IMR-90 (cell line): ENCODE measurements around the gene KLHL12. TPM values are rescaled to one million over a fixed set of nuclear protein-coding genes. Genes with fewer than 3 reads are reported as not detected.
A peak's percentile ranks its signal among the peaks of the same experiment; 100 is the strongest.

Experiments used
- ATAC-seq: fragments of 200-7000 bp; cut with Tn5 transposase; 2 replicates; pipeline ENCODE4 v1.9.1; 2020; ENCODE audit warnings: low read depth, mild to moderate bottlenecking, moderate library complexity
- BruUV-seq: library from RNA; stranded (reverse); fragments of 400-500 nt; replicated peaks from 2 replicates; lab custom pipeline; 2021; lab: Mats Ljungman, UMichigan
- CTCF ChIA-PET: fragments of 300-600 bp; formaldehyde crosslinking; extraction: SDS; loops from one replicate; lab custom pipeline; 2021; ENCODE audit warnings: antibody characterized with exemption; lab: Yijun Ruan, JAX
- POLR2A ChIA-PET: fragments of 300-600 bp; sonication (Branson Sonifier 250); formaldehyde crosslinking; loops from one replicate; lab custom pipeline; 2022; ENCODE audit warnings: antibody characterized with exemption; ENCODE audit not compliant: unreplicated experiment; lab: Charles Lee
- DNase-seq: peaks from one replicate; pipeline ENCODE4 v3.0.0; 2013
- H2AFZ ChIP-seq: replicated peaks from 2 replicates; pipeline ENCODE3; 2013; ENCODE audit warnings: low read length, mild to moderate bottlenecking; ENCODE audit not compliant: poor library complexity
- H2AK5ac ChIP-seq: 2 replicates; pipeline ENCODE4 v1.6.1; 2013; ENCODE audit warnings: low read depth, low read length, inconsistent platforms
- H2AK9ac ChIP-seq: replicated peaks from 2 replicates; pipeline ENCODE3; 2013; ENCODE audit warnings: mild to moderate bottlenecking, low read depth, low read length, moderate library complexity; ENCODE audit not compliant: poor library complexity
- H2BK120ac ChIP-seq: 2 replicates; pipeline ENCODE4 v1.6.1; 2013; ENCODE audit warnings: low read depth, low read length, inconsistent platforms
- H2BK15ac ChIP-seq: 3 replicates; pipeline ENCODE4 v1.6.1; 2013; ENCODE audit warnings: low read depth, low read length, inconsistent platforms
- H2BK20ac ChIP-seq: 2 replicates; pipeline ENCODE4 v1.6.1; 2013; ENCODE audit warnings: low read depth, mild to moderate bottlenecking, inconsistent platforms, low read length, moderate library complexity
- H2BK5ac ChIP-seq: 2 replicates; pipeline ENCODE4 v1.6.1; 2013; ENCODE audit warnings: mild to moderate bottlenecking, low read depth, low read length, inconsistent platforms; ENCODE audit not compliant: poor library complexity, severe bottlenecking
- H3K14ac ChIP-seq: replicated peaks from 2 replicates; pipeline ENCODE4 v1.6.1; 2013; ENCODE audit warnings: low read depth, low read length, inconsistent platforms
- H3K18ac ChIP-seq: 2 replicates; pipeline ENCODE4 v1.6.1; 2013; ENCODE audit warnings: low read depth, low read length, control low read depth
- H3K23ac ChIP-seq: 2 replicates; pipeline ENCODE4 v1.6.1; 2013; ENCODE audit warnings: low read depth, low read length, inconsistent platforms
- H3K27ac ChIP-seq: 2 replicates; pipeline ENCODE4 v1.5.1; 2013; ENCODE audit warnings: mild to moderate bottlenecking, control low read depth, low read length; ENCODE audit not compliant: insufficient read depth
- H3K27me3 ChIP-seq: 2 replicates; pipeline ENCODE4 v1.6.1; 2013; ENCODE audit warnings: low read length; ENCODE audit not compliant: control insufficient read depth, insufficient read depth
- H3K36me3 ChIP-seq: 2 replicates; pipeline ENCODE4 v1.6.1; 2013; ENCODE audit warnings: low read length, mixed read lengths; ENCODE audit not compliant: control insufficient read depth, insufficient read depth
- H3K4ac ChIP-seq: 2 replicates; pipeline ENCODE4 v1.6.1; 2013; ENCODE audit warnings: low read depth, low read length, inconsistent platforms
- H3K4me1 ChIP-seq: 2 replicates; pipeline ENCODE4 v1.6.1; 2013; ENCODE audit warnings: low read length, mixed read lengths; ENCODE audit not compliant: control insufficient read depth, insufficient read depth
- H3K4me2 ChIP-seq: 2 replicates; pipeline ENCODE4 v1.6.1; 2013; ENCODE audit warnings: low read depth, mild to moderate bottlenecking, control low read depth, low read length, moderate library complexity
- H3K4me3 ChIP-seq: 2 replicates; pipeline ENCODE4 v1.5.1; 2013; ENCODE audit warnings: low read depth, mild to moderate bottlenecking, control low read depth, low read length, moderate library complexity; ENCODE audit not compliant: insufficient read depth
- H3K56ac ChIP-seq: 2 replicates; pipeline ENCODE4 v1.6.1; 2013; ENCODE audit warnings: low read length, inconsistent platforms; ENCODE audit not compliant: insufficient read depth; ENCODE audit errors: extremely low read depth
- H3K79me1 ChIP-seq, 2 experiments: 2 replicates each; pipeline ENCODE4 v1.6.1; 2013; ENCODE audit warnings: low read length in 2 of 2, inconsistent platforms in 1 of 2, low read depth in 1 of 2
- H3K9ac ChIP-seq: 2 replicates; pipeline ENCODE4 v1.6.1; 2013; ENCODE audit warnings: low read depth, low read length, control low read depth
- H3K9me1 ChIP-seq: 2 replicates; pipeline ENCODE4 v1.6.1; 2013; ENCODE audit warnings: low read length, inconsistent platforms; ENCODE audit not compliant: insufficient read depth
- H3K9me3 ChIP-seq: 2 replicates; pipeline ENCODE4 v1.6.1; 2013; ENCODE audit warnings: low read length; ENCODE audit not compliant: control insufficient read depth, insufficient read depth
- H4K20me1 ChIP-seq: 2 replicates; pipeline ENCODE4 v1.6.1; 2013; ENCODE audit warnings: low read length, inconsistent platforms; ENCODE audit not compliant: insufficient read depth
- H4K5ac ChIP-seq: 2 replicates; pipeline ENCODE4 v1.6.1; 2013; ENCODE audit warnings: mild to moderate bottlenecking, low read depth, low read length, control low read depth
- H4K8ac ChIP-seq, 2 experiments: 2 replicates each; pipeline ENCODE4 v1.6.1; 2013; ENCODE audit warnings: low read depth in 2 of 2, low read length in 2 of 2, control low read depth in 1 of 2, inconsistent platforms in 1 of 2
- H4K91ac ChIP-seq: 2 replicates; pipeline ENCODE4 v1.6.1; 2013; ENCODE audit warnings: low read depth, low read length, inconsistent platforms; ENCODE audit not compliant: insufficient read depth
- CTCF ChIP-seq: conservative IDR thresholded peaks from 2 replicates; pipeline ENCODE4 v1.5.1; 2012; ENCODE audit warnings: mild to moderate bottlenecking, low read depth, low read length, improper control_type of control experiment
- ELK1 ChIP-seq: fragments of 150-350 bp; IDR thresholded peaks from 2 replicates; pipeline ENCODE4 v1.6.1; 2016; ENCODE audit warnings: low read depth, mild to moderate bottlenecking, low read length, moderate library complexity, borderline replicate concordance
- MXI1 ChIP-seq: IDR thresholded peaks from 2 replicates; pipeline ENCODE4 v1.6.1; 2012; ENCODE audit warnings: low read depth, mild to moderate bottlenecking, low read length, moderate library complexity, borderline replicate concordance
- NFE2L2 ChIP-seq: fragments of 150-350 bp; IDR thresholded peaks from 2 replicates; pipeline ENCODE4 v1.6.1; 2016; ENCODE audit warnings: low read depth, mild to moderate bottlenecking, low read length
- POLR2A ChIP-seq: IDR thresholded peaks from 2 replicates; pipeline ENCODE4 v1.6.1; 2012; ENCODE audit warnings: mild to moderate bottlenecking, low read depth, low read length
- RAD21 ChIP-seq: IDR thresholded peaks from 2 replicates; pipeline ENCODE4 v1.6.1; 2012; ENCODE audit warnings: low read length, improper control_type of control experiment
- RCOR1 ChIP-seq: IDR thresholded peaks from 2 replicates; pipeline ENCODE4 v1.6.1; 2012; ENCODE audit warnings: mild to moderate bottlenecking, low read length, improper control_type of control experiment; ENCODE audit not compliant: insufficient replicate concordance
- RFX5 ChIP-seq: IDR thresholded peaks from 2 replicates; pipeline ENCODE4 v1.8.0; 2012; ENCODE audit warnings: low read depth, mild to moderate bottlenecking, low read length, moderate library complexity
- SMC3 ChIP-seq: fragments of 150-350 bp; IDR thresholded peaks from 2 replicates; pipeline ENCODE4 v1.6.1; 2016; ENCODE audit warnings: low read depth, mild to moderate bottlenecking, antibody characterized with exemption, low read length, moderate library complexity
- USF2 ChIP-seq: fragments of 150-350 bp; IDR thresholded peaks from 2 replicates; pipeline ENCODE4 v1.6.1; 2017; ENCODE audit warnings: mild to moderate bottlenecking, antibody characterized with exemption, low read length, low read depth
- WGBS, 2 experiments: methylation state at CpG; one replicate each; pipeline versions ENCODE4 v1.1.5 to v1.1.7; 2013; ENCODE audit warnings: missing lambda C conversion rate in 2 of 2; ENCODE audit not compliant: insufficient read length in 1 of 2; ENCODE audit errors: extremely low coverage in 2 of 2; 5-methylcytosine and 5-hydroxymethylcytosine counted together
- dilution Hi-C: fragments of 300-500 bp; cut with HindIII; formaldehyde crosslinking; loops from one replicate; pipeline ENCODE4 v1.14.3; 2018; ENCODE audit warnings: low sequenced_read_pairs; ENCODE audit not compliant: unreplicated experiment
- in situ Hi-C: fragments of 300-500 bp; cut with MboI; formaldehyde crosslinking; loops from 3 replicates; pipeline ENCODE4 v1.14.3; 2019; ENCODE audit warnings: low sequenced_read_pairs, inconsistent platforms, mixed read lengths
- intact Hi-C: fragments of 100-400 bp; cut with micrococcal nuclease; formaldehyde crosslinking; loops from 2 replicates; pipeline ENCODE4 v1.10.0; 2022
- polyA plus RNA-seq, 3 experiments: library from polyadenylated mRNA; depleted of rRNA; stranded (reverse); fragments of >200 nt; gene quantifications; 2 replicates each; pipeline ENCODE4 v1.2.3, GENCODE V29; 2012; ENCODE audit warnings: low replicate concordance in 1 of 3
- total RNA-seq: library from RNA; depleted of rRNA; stranded (reverse); fragments of >200 nt; gene quantifications from 2 replicates; pipeline ENCODE4 v1.2.3, GENCODE V29; 2012

KLHL12 gene
- total and polyA plus RNA-seq, 2 of the 4 experiments (the other 2 are of a cell fraction) = 17.2 to 38.4 TPM

GRCh38 chr1:202888531-202889360 is 38.3 kb downstream of the KLHL12 start, which contains the start of gene RABIF (continued):
- no peak for TF ChIP-seq USF2
- no peak for TF ChIP-seq SMC3

- intact Hi-C loops (loop anchor here (1.0 kb wide), 1 partner anchor 80 kb away; the partner anchor contains the start of gene KDM5B), in situ Hi-C loops (no loop called here), dilution Hi-C loops (no loop called here)
- Histone ChIP-seq H3K36me3 (peaks cover 8% of the 10 kb centered on the region), H3K9me1 (no peaks in the 10 kb centered on the region), H3K4me3 (peak overlapping the region; percentile 80), H4K5ac (no peak overlapping the region), H2BK15ac (no peak overlapping the region), H3K4me2 (peak overlapping the region; percentile 98), H2AK9ac (no peak overlapping the region), H3K23ac (no peak overlapping the region), H3K27me3 (no peaks in the 10 kb centered on the region), H3K56ac (0 out of 2 replicates have a peak overlapping the region, but pooled peaks have one; percentile 2), H2BK5ac (no peak overlapping the region), H2BK20ac (no peak overlapping the region), H3K79me1 (peaks cover 19 to 34% of the 10 kb centered on the region in 2 experiments), H3K9ac (peak overlapping the region; percentile 55), H4K8ac (peak overlapping the region in 1 of 2 experiments; percentile 52; a peak in 2 of 4 replicates), H4K20me1 (peaks cover 5% of the 10 kb centered on the region; the same call in 1 of the 2 replicates), H3K18ac (no peak overlapping the region), H3K9me3 (no peaks in the 10 kb centered on the region), H3K14ac (no peak overlapping the region), H3K4me1 (no peaks in the 10 kb centered on the region), H3K4ac (0 out of 2 replicates have a peak overlapping the region, but pooled peaks have one; percentile 34), H2BK120ac (no peak overlapping the region), H2AK5ac (no peak overlapping the region), H4K91ac (no peak overlapping the region), H2AFZ (peak overlapping the region; percentile 91), H3K27ac (no peak overlapping the region; the same call in 1 of the 2 replicates)
- ATAC-seq (peak; percentile 3), DNase-seq (peak; percentile 28)
- CTCF ChIA-PET = no interaction called here
- POLR2A ChIA-PET = no interaction called here
- 0% methylated on average over 3 of the region's 10 CpGs; no CpG with 5 or more reads in 1 of the 2 experiments for WGBS, 2 experiments
- BruUV-seq = no TSS peak
- TF ChIP-seq SMC3 (no peak), RCOR1 (no peak), ELK1 (no peak), USF2 (no peak), RFX5 (no peak), NFE2L2 (no peak), POLR2A (no peak), MXI1 (no peak), RAD21 (no peak), CTCF (no peak)
Observed at GRCh38 chr1:202888221-202888530, 38.9 kb downstream of the KLHL12 start.
